Right cardiac atrium (tissue), 5 donors: Measurements from ENCODE around the gene H6PD. TPM values are rescaled to one million over a fixed set of nuclear protein-coding genes. Genes with fewer than 3 reads are reported as not detected.
A peak's percentile ranks its signal among the peaks of the same experiment; 100 is the strongest.
"Not testable (repeated sequence)": the region's sequence is repeated elsewhere in the genome, so short reads cannot be mapped to it uniquely, and the experiment has no call there.

Source experiments
- ATAC-seq, 2 donors: fragments of 200-7000 bp; cut with Tn5 transposase; one replicate each; pipeline versions ENCODE4 v1.8.0 to v1.9.1; 2020; ENCODE audit warnings: moderate library complexity in 2 of 2, mild to moderate bottlenecking in 1 of 2
- DNase-seq, 3 donors: peaks; one replicate each; pipeline ENCODE4 v3.0.0-alpha.2; 2020
- H3K27ac ChIP-seq: one replicate; pipeline ENCODE4 v1.5.1; 2013; ENCODE audit warnings: mild to moderate bottlenecking, low read length, control low read depth, moderate library complexity
- H3K27me3 ChIP-seq: one replicate; pipeline ENCODE4 v1.6.1; 2013; ENCODE audit not compliant: control insufficient read depth, insufficient read depth
- H3K4me1 ChIP-seq: one replicate; pipeline ENCODE4 v1.6.1; 2013; ENCODE audit warnings: low read length; ENCODE audit not compliant: control insufficient read depth, insufficient read depth
- H3K4me3 ChIP-seq: one replicate; pipeline ENCODE4 v1.5.1; 2013; ENCODE audit warnings: low read length, control low read depth
- H3K9me3 ChIP-seq: one replicate; pipeline ENCODE4 v1.6.1; 2013; ENCODE audit warnings: low read length; ENCODE audit not compliant: control insufficient read depth
- WGBS: extraction: QIAGEN DNeasy Blood & Tissue Kit; methylation state at CpG from one replicate; pipeline ENCODE4 v1.1.7; 2013; 5-methylcytosine and 5-hydroxymethylcytosine counted together
- intact Hi-C, 4 donors: fragments of 100-400 bp; cut with DNase I; formaldehyde crosslinking; loops; one replicate each; pipeline versions ENCODE4 v1.11.0 to v1.14.0; 2022 to 2023
- polyA plus RNA-seq: library from polyadenylated mRNA; stranded (reverse); fragments of 200-250 nt; gene quantifications from one replicate; pipeline ENCODE4 v1.2.3, GENCODE V29; 2013
- total RNA-seq, 4 donors: library from RNA; stranded (reverse); fragmentation: NEBNext Ultra II Directional; extraction: Animal tissue kit (Norgen Biotek cat#: 25700); gene quantifications; one replicate each; pipeline ENCODE4 v1.2.1, GENCODE V29; 2021
- donor health status: healthy with polysubstance abuse.
- donor health status: DM: no; HTN: yes; CAD: no.
- donor health status: DM: no; HTN: no; CAD: no.
- donor health status: DM: no; HTN: yes; CAD: no; lungs with severe emphysema.
- donor health status: DM: yes; HTN: yes; CAD: no.

Gene H6PD
- total and polyA plus RNA-seq, 5 donors = 27.0 to 39.8 (median 33.5) TPM

DNA sequence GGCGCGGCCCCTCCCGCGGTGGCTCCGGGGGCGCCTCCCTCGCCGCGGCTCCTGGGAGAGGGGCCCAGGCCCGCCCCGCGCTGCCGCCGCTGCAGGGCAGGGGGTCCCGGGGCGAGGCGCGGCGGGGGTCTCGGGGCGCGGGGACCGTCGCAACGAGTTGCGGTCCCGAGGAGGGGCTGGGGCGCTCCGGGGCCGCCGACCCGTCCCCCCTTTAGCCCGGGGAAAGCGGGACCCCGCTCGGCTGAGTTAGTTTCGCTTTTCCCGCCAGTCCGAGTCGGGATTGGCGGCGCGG lies 58.6 kb downstream of the H6PD start:
- peak overlapping the region; percentile 99 for H3K4me3 ChIP-seq
- peaks cover 14% of the 10 kb centered on the region for H3K4me1 ChIP-seq
- H3K9me3 ChIP-seq = no peaks in the 10 kb centered on the region
- no peaks in the 10 kb centered on the region for H3K27me3 ChIP-seq
- under 1% methylated on average over 43 of the region's 43 CpGs for WGBS
- ATAC-seq (no peak), DNase-seq (no peak)
- H3K27ac ChIP-seq = peak overlapping the region; percentile 80
- intact Hi-C loops = loop anchor here in 3 of 4 donors (5.0 to 10.0 kb wide), 4 partner anchors 92 to 194 kb away; no protein-coding TSS in a partner anchor

- H3K9me3 ChIP-seq = no peaks in the 10 kb centered on the region
- intact Hi-C loops = loop anchor here in 3 of 4 donors (5.0 to 10.0 kb wide), 4 partner anchors 91 to 194 kb away; no protein-coding TSS in a partner anchor
- peak in 2 of 3 donors; percentile 77 to 79 for DNase-seq
- no peak overlapping the region for H3K27ac ChIP-seq
- 6% methylated on average over 41 of the region's 41 CpGs for WGBS
- H3K4me1 ChIP-seq = peaks cover 14% of the 10 kb centered on the region
- H3K4me3 ChIP-seq = peak overlapping the region; percentile 99
- ATAC-seq = peak in 1 of 2 donors; percentile 13
- no peaks in the 10 kb centered on the region for H3K27me3 ChIP-seq
Measured at GRCh38 chr1:9293533-9294404, 59.2 kb downstream of the H6PD start.

DNA sequence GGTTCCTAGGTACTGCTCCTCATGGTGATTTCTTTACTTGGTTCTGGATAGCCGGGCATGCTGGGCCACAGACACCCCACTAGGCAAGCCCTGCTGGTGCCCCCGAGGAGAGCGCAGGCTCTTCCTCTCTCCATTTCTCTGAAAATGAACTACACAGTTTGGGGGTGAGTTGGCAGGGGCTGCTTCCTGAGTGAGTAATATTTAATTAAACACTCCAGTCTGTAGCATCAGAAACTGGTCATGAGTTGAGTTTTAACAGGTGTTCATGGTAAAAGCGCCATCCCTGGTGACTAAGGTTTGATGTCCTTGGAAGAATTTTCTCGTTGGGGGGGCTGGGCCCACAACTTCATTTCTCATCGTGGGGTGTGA lies 59.8 kb downstream of the H6PD start:
- DNase-seq = peak in 1 of 3 donors; percentile 50
- intact Hi-C loops = loop anchor here in 3 of 4 donors (5.0 to 10.0 kb wide), 4 partner anchors 90 to 193 kb away; no protein-coding TSS in a partner anchor
- Histone ChIP-seq H3K9me3 (no peaks in the 10 kb centered on the region), H3K4me1 (peaks cover 14% of the 10 kb centered on the region), H3K4me3 (peak overlapping the region; percentile 99), H3K27ac (no peak overlapping the region), H3K27me3 (no peaks in the 10 kb centered on the region)
- ATAC-seq = no peak
- WGBS = 50% methylated on average over 6 of the region's 6 CpGs

DNA sequence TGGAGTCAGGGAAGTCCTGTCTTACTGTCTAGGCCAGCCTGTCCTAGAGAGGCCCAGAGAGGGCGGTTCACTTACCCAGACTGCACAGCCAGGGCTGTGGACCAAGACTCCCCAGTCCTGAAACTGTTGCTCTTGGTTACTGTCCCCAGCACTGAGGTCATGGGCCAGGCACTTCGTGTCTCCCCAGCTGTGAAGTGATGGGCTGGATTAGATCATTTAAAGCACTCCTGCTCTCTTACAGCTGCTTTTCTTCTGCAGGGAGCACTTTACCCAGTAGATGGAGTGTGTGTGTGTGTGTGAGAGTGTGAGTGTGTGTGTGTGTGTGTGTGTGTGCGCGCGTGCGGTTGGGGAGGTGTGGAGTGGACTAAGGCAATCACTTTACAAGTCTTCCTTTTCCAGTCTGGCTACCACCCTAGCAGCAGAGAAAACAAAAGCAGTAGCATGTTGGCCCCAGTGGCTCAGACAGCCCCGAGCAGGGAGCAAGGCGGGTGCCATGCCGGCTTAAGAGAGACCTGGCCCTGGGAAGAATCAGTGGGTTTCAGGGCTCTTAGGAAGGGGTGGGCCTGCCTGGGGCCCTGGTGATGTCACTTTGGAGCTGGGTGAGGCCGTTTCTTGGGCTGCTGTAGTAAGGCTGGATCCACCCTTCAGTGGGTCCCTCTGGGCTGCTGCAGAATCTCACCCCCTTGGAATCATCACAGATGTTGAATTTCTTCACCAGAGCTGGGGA lies 60.5 kb downstream of the H6PD start:
- Histone ChIP-seq H3K27me3 (no peaks in the 10 kb centered on the region), H3K4me1 (peaks cover 14% of the 10 kb centered on the region), H3K9me3 (no peaks in the 10 kb centered on the region), H3K27ac (peak overlapping the region; percentile 3), H3K4me3 (peak overlapping the region; percentile 99)
- 51% methylated on average over 10 of the region's 10 CpGs for WGBS
- intact Hi-C loops = loop anchor here in 3 of 4 donors (5.0 to 10.0 kb wide), 4 partner anchors 90 to 192 kb away; no protein-coding TSS in a partner anchor
- peak; percentile 55 to 78 (median 58) for DNase-seq
- ATAC-seq = peak; percentile 5 to 31

DNA sequence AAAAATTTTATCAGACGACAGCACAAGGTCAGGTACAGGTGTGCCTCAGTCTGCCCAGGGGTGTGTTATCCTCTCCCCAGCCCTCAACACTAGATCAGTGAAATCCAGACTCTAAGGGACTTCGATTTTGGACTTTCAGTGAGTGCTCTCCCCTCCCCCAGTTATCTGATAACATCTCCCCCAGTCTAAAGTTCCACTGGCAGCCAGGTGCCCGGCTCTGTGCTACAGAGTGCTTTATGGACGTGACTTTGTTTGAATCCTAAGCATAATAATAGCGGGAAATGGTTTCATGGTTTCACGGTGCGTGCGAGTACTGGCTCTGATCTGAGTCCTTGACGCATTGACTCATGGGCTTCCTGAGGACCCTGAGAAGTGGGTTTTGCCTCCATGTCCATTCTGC lies 61.3 kb downstream of the H6PD start:
- H3K9me3 ChIP-seq = no peaks in the 10 kb centered on the region
- no peak for ATAC-seq
- peaks cover 16% of the 10 kb centered on the region for H3K4me1 ChIP-seq
- no peak overlapping the region for H3K27ac ChIP-seq
- 92% methylated on average over 9 of the region's 9 CpGs for WGBS
- no peaks in the 10 kb centered on the region for H3K27me3 ChIP-seq
- intact Hi-C loops = loop anchor here in 1 of 4 donors (10.0 kb wide), 1 partner anchor 89 kb away; no protein-coding TSS in a partner anchor
- H3K4me3 ChIP-seq = no peak overlapping the region
- DNase-seq = peak in 1 of 3 donors; percentile 5

DNA sequence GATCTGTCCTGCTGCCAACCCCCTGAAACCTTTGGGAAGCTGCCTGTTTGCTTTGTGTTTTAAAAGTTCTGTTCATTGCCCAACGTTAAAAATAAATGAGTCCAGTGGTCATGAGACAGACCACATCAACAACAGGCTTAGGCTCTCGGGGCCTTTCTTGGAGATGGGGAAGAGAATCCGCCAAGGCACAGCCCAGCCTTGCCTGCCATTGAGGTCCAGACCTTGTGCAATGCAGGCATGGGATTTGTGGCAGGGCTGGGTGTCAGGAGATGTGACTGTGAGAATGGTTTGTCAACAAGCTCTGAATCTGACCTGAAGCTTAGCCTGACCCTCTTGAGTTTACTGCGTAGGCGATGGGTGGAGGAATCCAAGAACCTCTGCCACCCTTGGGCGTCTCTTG lies 62.3 kb downstream of the H6PD start:
- intact Hi-C loops = loop anchor here in 1 of 4 donors (10.0 kb wide), 1 partner anchor 88 kb away; no protein-coding TSS in a partner anchor
- Histone ChIP-seq H3K9me3 (no peaks in the 10 kb centered on the region), H3K4me1 (peaks cover 13% of the 10 kb centered on the region), H3K27ac (no peak overlapping the region), H3K4me3 (no peak overlapping the region), H3K27me3 (no peaks in the 10 kb centered on the region)
- peak in 2 of 3 donors; percentile 35 to 58 for DNase-seq
- WGBS = 79% methylated on average over 6 of the region's 6 CpGs
- no peak for ATAC-seq

DNA sequence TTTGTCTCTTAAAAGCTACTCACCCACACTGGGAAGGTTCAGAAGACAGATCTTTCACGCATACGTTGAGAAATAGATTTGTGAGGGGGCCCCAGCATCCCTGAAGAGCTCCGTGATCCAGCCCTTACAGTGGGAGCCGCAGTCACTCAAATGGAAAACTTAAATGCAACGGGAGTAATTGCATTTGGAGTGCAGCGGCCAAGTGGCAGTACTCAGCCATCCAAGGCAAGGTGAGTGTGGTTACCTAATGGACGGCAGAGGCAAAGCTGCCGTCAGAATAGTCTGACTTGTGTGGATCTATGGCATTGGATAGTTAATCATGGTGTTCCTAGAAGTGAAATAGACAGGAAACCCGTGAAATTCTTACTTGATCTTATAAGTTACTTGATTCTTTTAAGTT lies 63.3 kb downstream of the H6PD start:
- no peak for ATAC-seq
- intact Hi-C loops = loop anchor here in 1 of 4 donors (10.0 kb wide), 1 partner anchor 87 kb away; no protein-coding TSS in a partner anchor
- Histone ChIP-seq H3K9me3 (no peaks in the 10 kb centered on the region), H3K27me3 (no peaks in the 10 kb centered on the region), H3K4me1 (peaks cover 21% of the 10 kb centered on the region), H3K27ac (no peak overlapping the region), H3K4me3 (no peak overlapping the region)
- 95% methylated on average over 9 of the region's 9 CpGs for WGBS
- DNase-seq = peak in 1 of 3 donors; percentile 5

DNA sequence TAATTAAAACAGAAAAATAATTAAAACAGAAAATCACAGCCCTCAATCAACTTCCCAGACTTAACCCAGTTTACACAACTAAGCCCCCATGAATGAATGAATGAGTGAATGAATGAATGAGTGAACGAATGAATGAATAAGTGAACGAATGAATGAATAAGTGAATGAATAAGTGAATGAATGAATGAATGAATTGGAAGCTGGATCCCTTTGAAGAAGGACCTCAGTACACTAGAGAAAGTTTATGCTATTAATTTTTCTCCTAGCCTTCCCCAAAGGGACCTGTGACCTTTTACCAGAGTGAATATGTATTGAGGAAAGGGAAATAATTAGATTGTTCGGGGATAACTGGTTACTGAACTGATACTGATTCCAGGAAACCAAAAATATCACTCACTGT lies 63.7 kb downstream of the H6PD start:
- WGBS = 66% methylated on average over 3 of the region's 3 CpGs
- H3K27ac ChIP-seq = no peak overlapping the region
- peaks cover 22% of the 10 kb centered on the region for H3K4me1 ChIP-seq
- no peak for DNase-seq
- no peaks in the 10 kb centered on the region for H3K9me3 ChIP-seq
- no peak overlapping the region for H3K4me3 ChIP-seq
- ATAC-seq = no peak
- intact Hi-C loops = loop anchor here in 1 of 4 donors (10.0 kb wide), 1 partner anchor 87 kb away; no protein-coding TSS in a partner anchor
- H3K27me3 ChIP-seq = no peaks in the 10 kb centered on the region

GRCh38 chr1:9299571-9300541 lies 65.3 kb downstream of the H6PD start:
- not testable (repeated sequence) for H3K4me3 ChIP-seq, H3K27me3 ChIP-seq, H3K27ac ChIP-seq, ATAC-seq, H3K9me3 ChIP-seq
- WGBS = 83% methylated on average over 15 of the region's 16 CpGs
- peak in 1 of 3 donors; percentile 37 for DNase-seq
- peaks cover 21% of the 10 kb centered on the region for H3K4me1 ChIP-seq
- intact Hi-C loops = loop anchor here in 1 of 4 donors (10.0 kb wide), 1 partner anchor 85 kb away; no protein-coding TSS in a partner anchor

DNA sequence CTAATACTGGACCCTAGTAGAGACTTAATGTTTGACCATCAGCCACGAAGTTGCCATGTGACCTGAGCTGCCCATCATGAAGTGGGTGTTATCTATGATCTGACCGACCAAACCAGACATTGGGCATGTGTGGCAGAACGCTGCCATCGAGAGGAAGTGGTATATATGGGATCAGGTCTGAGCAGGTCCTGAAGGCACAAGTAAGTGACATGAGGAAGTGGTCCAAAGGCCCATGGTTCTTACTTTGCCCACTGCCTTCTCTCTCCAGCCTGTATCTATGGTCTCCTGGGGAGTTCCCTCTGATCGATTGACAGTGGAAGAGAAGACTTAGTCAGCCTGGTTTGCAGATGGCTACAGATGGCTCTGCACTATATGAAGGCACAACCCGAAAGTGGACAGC lies 66.0 kb downstream of the H6PD start:
- Histone ChIP-seq H3K27me3 (no peaks in the 10 kb centered on the region), H3K4me3 (no peak overlapping the region), H3K27ac (no peak overlapping the region), H3K9me3 (no peaks in the 10 kb centered on the region), H3K4me1 (peaks cover 21% of the 10 kb centered on the region)
- DNase-seq = peak in 1 of 3 donors; percentile 15
- intact Hi-C loops = no loop called here
- 71% methylated on average over 6 of the region's 6 CpGs for WGBS
- ATAC-seq = no peak
